ENCODE measurements around the gene PLLP. TPM values are rescaled to one million over a fixed set of nuclear protein-coding genes. Genes with fewer than 3 reads are reported as not detected.

The PLLP gene
- total and polyA plus RNA-seq, 9 of the 15 experiments (the other 6 are each of a cell fraction or from before 2014, with no cell fraction given) = 0.09 to 0.96 (median 0.27) TPM

- TF ChIP-seq MGA (IDR thresholded peaks at IDR 0.05) = peak; percentile 99
- TF ChIP-seq TCF7 (IDR thresholded peaks at IDR 0.05; ENCODE audit: borderline replicate concordance) = no peak
- TF ChIP-seq GABPB1 (CRISPR knock-in tag; IDR thresholded peaks at IDR 0.05) = peak; percentile 60; the same call in 1 of the 2 replicates
- no peak for TF ChIP-seq CTCFL (IDR thresholded peaks at IDR 0.05; ENCODE audit: borderline replicate concordance, insufficient read depth, low read depth, low read length, poor library complexity, severe bottlenecking)
- TF ChIP-seq ZNF780A (CRISPR knock-in tag; IDR thresholded peaks at IDR 0.05) = no peak
- peak; percentile 79; the same call in 1 of the 2 replicates for TF ChIP-seq RB1 (IDR thresholded peaks at IDR 0.05; ENCODE audit: low read depth)
- no peak for TF ChIP-seq ZBED1 (IDR thresholded peaks at IDR 0.05)
- no peak for TF ChIP-seq ZNF24 (IDR thresholded peaks at IDR 0.05)
- no peak for TF ChIP-seq RNF219 (CRISPR knock-in tag; IDR thresholded peaks at IDR 0.05)
- no peak; the same call in 1 of the 2 replicates for TF ChIP-seq ZNF12 (CRISPR knock-in tag; IDR thresholded peaks at IDR 0.05)
- TF ChIP-seq KDM2B (CRISPR knock-in tag; IDR thresholded peaks at IDR 0.05) = no peak
Observed at GRCh38 chr16:57284209-57284951, at the start of gene PLLP (continued).

All from K562 (cell line).